Activated T-helper 1 cell treated with anti-CD3 and anti-CD28 coated beads, Interleukin-12 subunit alpha, Interleukin-12 subunit beta, Interleukin-2, Interleukin-4 antibody, amounts not matched to agents 30 ng/mL and 10 ng/mL and 1 ng/mL, durations not matched to agents 14 hours and 24 hours and 36 hours (primary cell): Measurements from ENCODE around the gene ABI3BP. TPM values are rescaled to one million over a fixed set of nuclear protein-coding genes. Genes with fewer than 3 reads are reported as not detected.

ENCODE experiments used
- DNase-seq: peaks from one replicate; pipeline ENCODE4 v3.0.0; 2021; ENCODE audit warnings: low spot score
- H3K27ac Mint-ChIP-seq: one replicate; pipeline ENCODE4 v1.8.0; 2021; ENCODE audit warnings: mild to moderate bottlenecking, mixed read lengths
- H3K27me3 Mint-ChIP-seq: one replicate; pipeline ENCODE4 v1.8.0; 2022; ENCODE audit warnings: mild to moderate bottlenecking, moderate library complexity, mixed read lengths; ENCODE audit not compliant: insufficient read depth
- H3K36me3 Mint-ChIP-seq: one replicate; pipeline ENCODE4 v1.8.0; 2021; ENCODE audit warnings: low read depth, mixed read lengths
- H3K4me1 Mint-ChIP-seq: one replicate; pipeline ENCODE4 v1.8.0; 2021; ENCODE audit warnings: low read depth, mixed read lengths
- H3K4me3 Mint-ChIP-seq: one replicate; pipeline ENCODE4 v1.8.0; 2021; ENCODE audit warnings: mild to moderate bottlenecking, moderate library complexity, mixed read lengths
- H3K9me3 Mint-ChIP-seq: one replicate; pipeline ENCODE4 v1.8.0; 2021; ENCODE audit warnings: mixed read lengths
- intact Hi-C: fragments of 100-400 bp; cut with micrococcal nuclease; formaldehyde crosslinking; loops from one replicate; pipeline ENCODE4 v1.15.1; 2024
- total RNA-seq: library from RNA; stranded (reverse); gene quantifications from 2 replicates; pipeline ENCODE4 v1.2.3, GENCODE V29; 2022

Gene ABI3BP
- total RNA-seq, 1 donor from 2014 or later: not detected

GRCh38 chr3:100732435-100732834 lies 260.8 kb downstream of the ABI3BP start:
- DNase-seq: no peak
- Mint-ChIP-seq H3K4me3 (no peak overlapping the region), H3K4me1 (peaks cover 27% of the 10 kb centered on the region), H3K27me3 (no peaks in the 10 kb centered on the region), H3K9me3 (no peaks in the 10 kb centered on the region), H3K27ac (no peak overlapping the region), H3K36me3 (peaks cover 40% of the 10 kb centered on the region)
- intact Hi-C loops: no loop called here

GRCh38 chr3:100730524-100730923 lies 262.7 kb downstream of the ABI3BP start:
- Mint-ChIP-seq H3K27ac (no peak overlapping the region), H3K9me3 (no peaks in the 10 kb centered on the region), H3K27me3 (no peaks in the 10 kb centered on the region), H3K4me3 (no peak overlapping the region), H3K36me3 (peaks cover 37% of the 10 kb centered on the region), H3K4me1 (peaks cover 29% of the 10 kb centered on the region)
- no peak for DNase-seq
- intact Hi-C loops: no loop called here

GRCh38 chr3:100726706-100727105 lies 266.5 kb downstream of the ABI3BP start:
- intact Hi-C loops: no loop called here
- Mint-ChIP-seq H3K9me3 (no peaks in the 10 kb centered on the region), H3K27me3 (no peaks in the 10 kb centered on the region), H3K36me3 (peaks cover 41% of the 10 kb centered on the region), H3K27ac (peak overlapping the region; percentile 53), H3K4me1 (peaks cover 23% of the 10 kb centered on the region), H3K4me3 (no peak overlapping the region)
- DNase-seq: no peak

- peaks cover 23% of the 10 kb centered on the region for H3K4me1 Mint-ChIP-seq
- H3K27me3 Mint-ChIP-seq: no peaks in the 10 kb centered on the region
- no peaks in the 10 kb centered on the region for H3K9me3 Mint-ChIP-seq
- H3K36me3 Mint-ChIP-seq: peaks cover 46% of the 10 kb centered on the region
- no peak overlapping the region for H3K4me3 Mint-ChIP-seq
- DNase-seq: no peak
- H3K27ac Mint-ChIP-seq: peak overlapping the region; percentile 40
- intact Hi-C loops: no loop called here
Measured at GRCh38 chr3:100725935-100726513, 267.2 kb downstream of the ABI3BP start.

- no peak overlapping the region for H3K27ac Mint-ChIP-seq
- no peaks in the 10 kb centered on the region for H3K27me3 Mint-ChIP-seq
- H3K36me3 Mint-ChIP-seq: peaks cover 37% of the 10 kb centered on the region
- no peaks in the 10 kb centered on the region for H3K9me3 Mint-ChIP-seq
- intact Hi-C loops: no loop called here
- H3K4me1 Mint-ChIP-seq: peaks cover 35% of the 10 kb centered on the region
- DNase-seq: no peak
- no peak overlapping the region for H3K4me3 Mint-ChIP-seq
Measured at GRCh38 chr3:100720426-100720825, 272.8 kb downstream of the ABI3BP start.

GRCh38 chr3:100719136-100719535 lies 274.1 kb downstream of the ABI3BP start:
- Mint-ChIP-seq H3K27ac (no peak overlapping the region), H3K4me3 (no peak overlapping the region), H3K4me1 (peaks cover 44% of the 10 kb centered on the region), H3K36me3 (peaks cover 43% of the 10 kb centered on the region), H3K27me3 (no peaks in the 10 kb centered on the region), H3K9me3 (no peaks in the 10 kb centered on the region)
- DNase-seq: no peak
- intact Hi-C loops: loop anchor here (10.0 kb wide), 1 partner anchor 254 kb away; no protein-coding TSS in a partner anchor

- H3K27me3 Mint-ChIP-seq: no peaks in the 10 kb centered on the region
- intact Hi-C loops: loop anchor here (10.0 kb wide), 1 partner anchor 253 kb away; no protein-coding TSS in a partner anchor
Measured at GRCh38 chr3:100717637-100718487, 275.4 kb downstream of the ABI3BP start.

GRCh38 chr3:100717063-100717462 lies 276.2 kb downstream of the ABI3BP start:
- no peak overlapping the region for H3K27ac Mint-ChIP-seq
- peaks cover 48% of the 10 kb centered on the region for H3K36me3 Mint-ChIP-seq
- H3K4me1 Mint-ChIP-seq: peaks cover 55% of the 10 kb centered on the region
- intact Hi-C loops: loop anchor here (10.0 kb wide), 1 partner anchor 252 kb away; no protein-coding TSS in a partner anchor
- no peaks in the 10 kb centered on the region for H3K27me3 Mint-ChIP-seq
- no peak for DNase-seq
- no peak overlapping the region for H3K4me3 Mint-ChIP-seq
- no peaks in the 10 kb centered on the region for H3K9me3 Mint-ChIP-seq

More at GRCh38 chr3:100717637-100718487, 275.4 kb downstream of the ABI3BP start:
- H3K4me3 Mint-ChIP-seq: no peak overlapping the region
- no peak overlapping the region for H3K27ac Mint-ChIP-seq
- no peak for DNase-seq
- H3K4me1 Mint-ChIP-seq: peaks cover 47% of the 10 kb centered on the region
- H3K36me3 Mint-ChIP-seq: peaks cover 47% of the 10 kb centered on the region
- H3K9me3 Mint-ChIP-seq: no peaks in the 10 kb centered on the region

GRCh38 chr3:100715176-100715575 lies 278.0 kb downstream of the ABI3BP start:
- H3K4me3 Mint-ChIP-seq: no peak overlapping the region
- H3K36me3 Mint-ChIP-seq: peaks cover 51% of the 10 kb centered on the region
- DNase-seq: no peak
- no peaks in the 10 kb centered on the region for H3K27me3 Mint-ChIP-seq
- peaks cover 69% of the 10 kb centered on the region for H3K4me1 Mint-ChIP-seq
- intact Hi-C loops: loop anchor here (10.0 kb wide), 1 partner anchor 250 kb away; no protein-coding TSS in a partner anchor
- H3K9me3 Mint-ChIP-seq: peaks cover 4% of the 10 kb centered on the region
- H3K27ac Mint-ChIP-seq: no peak overlapping the region

GRCh38 chr3:100710261-100710968 lies 282.8 kb downstream of the ABI3BP start:
- peaks cover 11% of the 10 kb centered on the region for H3K9me3 Mint-ChIP-seq
- H3K27ac Mint-ChIP-seq: peak overlapping the region; percentile 85
- H3K36me3 Mint-ChIP-seq: peaks cover 38% of the 10 kb centered on the region
- intact Hi-C loops: loop anchor here (1.0 to 10.0 kb wide), 9 partner anchors 30 to 864 kb away; partner anchors contain the start of genes PCNP and SENP7
- H3K4me3 Mint-ChIP-seq: peak overlapping the region; percentile 84
- H3K27me3 Mint-ChIP-seq: no peaks in the 10 kb centered on the region
- peaks cover 42% of the 10 kb centered on the region for H3K4me1 Mint-ChIP-seq
- peak; percentile 64 for DNase-seq

- intact Hi-C loops: loop anchor here (1.0 to 10.0 kb wide), 17 partner anchors 30 to 967 kb away; partner anchors contain the start of genes CMSS1, LNP1, NIT2 and PCNP
- Mint-ChIP-seq H3K36me3 (peaks cover 32% of the 10 kb centered on the region), H3K4me3 (peak overlapping the region; percentile 84), H3K9me3 (peaks cover 11% of the 10 kb centered on the region), H3K27me3 (no peaks in the 10 kb centered on the region), H3K27ac (peak overlapping the region; percentile 85), H3K4me1 (peaks cover 36% of the 10 kb centered on the region)
- DNase-seq: peak; percentile 22
Measured at GRCh38 chr3:100709842-100710260, 283.4 kb downstream of the ABI3BP start.

- H3K27ac Mint-ChIP-seq: peak within 1 kb of the TSS; percentile 90
- H3K36me3 Mint-ChIP-seq: peaks cover 31% of the 10 kb centered on the region
- H3K27me3 Mint-ChIP-seq: no peaks in the 10 kb centered on the region
- DNase-seq: peak; percentile 98
- intact Hi-C loops: loop anchor here (1.0 kb wide), 8 partner anchors 56 to 968 kb away; partner anchors contain the start of genes CMSS1, LNP1, NIT2 and TBC1D23
- peaks cover 33% of the 10 kb centered on the region for H3K4me1 Mint-ChIP-seq
- peaks cover 11% of the 10 kb centered on the region for H3K9me3 Mint-ChIP-seq
- peak within 1 kb of the TSS; percentile 84 for H3K4me3 Mint-ChIP-seq
Measured at GRCh38 chr3:100708989-100709841, 284.0 kb downstream of the ABI3BP start, which contains the start of gene TFG. Gene TFG (plus strand): TSS chr3:100709494. CDS start chr3:100713686, 4,192 bp downstream.
